Stimulated activated CD4-positive, alpha-beta T cell treated with anti-CD3 and anti-CD28 coated beads, Interleukin-15, amount 100 ng/mL, for 1 hour (primary cell): ENCODE data around the gene STK4.
A peak's percentile ranks its signal among the peaks of the same experiment; 100 is the strongest.
"Not testable (repeated sequence)": the region's sequence is repeated elsewhere in the genome, so short reads cannot be mapped to it uniquely, and the experiment has no call there.

Experiments used
- DNase-seq, 2 donors: peaks; one replicate each; pipeline ENCODE4 v3.0.0-alpha.2; 2020; ENCODE audit warnings: low read depth in 1 of 2, low spot score in 1 of 2

Gene STK4

DNA sequence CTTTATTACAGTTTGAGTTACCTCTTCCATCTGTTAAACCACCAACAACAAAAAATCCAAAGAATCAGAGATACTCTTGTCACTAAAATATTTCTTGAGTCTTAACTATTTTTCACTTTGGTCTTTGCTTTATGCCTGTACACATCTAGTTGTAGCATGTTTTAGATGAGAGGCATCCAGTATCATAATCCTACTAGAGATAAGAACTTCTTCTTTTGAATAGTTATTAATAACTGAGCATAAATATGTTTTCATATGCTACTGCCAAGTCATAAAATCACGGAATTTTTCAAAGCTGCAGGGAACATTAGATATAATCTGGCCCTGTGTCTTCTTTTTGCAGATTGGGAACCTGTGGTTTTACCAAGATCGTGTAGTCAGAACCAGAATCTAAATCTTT is 55.3 kb downstream of the STK4 start:
- no peak for DNase-seq

DNA sequence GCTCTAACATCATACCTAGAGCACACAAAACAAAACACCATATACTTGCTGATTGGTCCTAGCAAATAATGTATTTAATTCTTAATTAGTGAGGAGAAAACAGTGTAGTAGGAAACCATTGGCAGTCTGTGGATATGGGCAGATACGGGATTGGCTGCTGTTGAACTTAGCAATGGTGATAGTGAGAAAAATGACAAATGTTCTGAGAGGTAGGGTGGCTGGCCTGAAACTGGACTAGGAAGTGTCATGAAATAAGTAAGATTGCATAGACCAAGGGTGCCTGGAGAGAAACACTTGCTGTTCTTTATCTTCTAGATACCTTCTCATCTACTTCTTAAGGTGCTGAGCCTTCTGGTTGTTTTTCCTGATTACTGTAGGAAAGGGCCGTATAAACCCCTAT is 56.8 kb downstream of the STK4 start:
- not testable (repeated sequence) for DNase-seq

DNA sequence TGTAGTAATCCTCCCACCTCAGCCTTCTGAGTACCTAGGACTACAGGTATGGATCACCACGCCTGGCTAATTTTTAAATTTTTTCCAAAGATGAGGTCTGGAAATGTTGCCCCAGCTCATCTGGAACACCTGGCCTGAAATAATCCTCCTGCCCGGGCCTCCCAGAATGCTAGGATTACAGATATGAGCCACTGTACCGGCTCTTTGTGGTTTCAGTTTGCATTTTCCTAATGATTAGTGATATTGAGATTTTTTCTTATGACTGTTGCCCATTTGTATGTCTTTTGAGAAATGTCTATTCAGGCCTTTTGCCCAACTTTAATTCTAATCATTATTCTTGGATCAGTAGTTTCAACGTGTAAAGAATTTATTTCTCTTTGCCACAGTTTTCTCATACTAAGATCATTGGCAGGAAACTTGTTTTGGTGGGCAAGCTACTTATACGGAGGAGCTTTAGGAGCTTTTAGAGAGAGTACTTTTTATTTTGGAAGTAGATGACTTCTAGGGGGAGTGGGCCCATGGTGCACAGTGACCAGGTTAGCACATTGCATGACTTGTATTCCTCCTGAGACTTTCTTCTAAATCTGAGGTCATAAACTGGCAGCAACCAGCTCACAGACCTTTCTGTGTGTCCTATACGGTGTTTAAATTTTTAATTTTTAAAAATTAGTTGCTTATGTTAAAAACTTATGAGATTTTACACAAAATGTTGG is 62.3 kb downstream of the STK4 start:
- DNase-seq = no peak

DNA sequence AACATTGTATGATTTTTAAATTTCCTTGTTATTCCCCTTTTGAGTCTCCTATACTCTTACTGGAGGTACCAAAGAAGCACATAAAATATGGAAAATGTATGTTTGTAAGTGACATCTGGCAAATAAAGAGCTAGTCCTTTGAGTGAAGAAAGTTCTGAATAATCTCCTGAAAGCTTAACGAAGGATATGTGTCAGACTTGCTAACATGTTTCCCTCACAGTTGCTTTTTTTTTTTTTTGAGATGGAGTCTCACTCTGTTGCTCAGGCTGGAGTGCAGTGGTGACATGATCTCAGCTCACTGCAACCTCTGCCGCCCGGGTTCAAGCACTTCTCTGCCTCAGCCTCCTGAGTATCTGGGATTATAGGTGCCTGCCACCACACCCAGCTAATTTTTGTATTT is 63.6 kb downstream of the STK4 start:
- no peak for DNase-seq

DNA sequence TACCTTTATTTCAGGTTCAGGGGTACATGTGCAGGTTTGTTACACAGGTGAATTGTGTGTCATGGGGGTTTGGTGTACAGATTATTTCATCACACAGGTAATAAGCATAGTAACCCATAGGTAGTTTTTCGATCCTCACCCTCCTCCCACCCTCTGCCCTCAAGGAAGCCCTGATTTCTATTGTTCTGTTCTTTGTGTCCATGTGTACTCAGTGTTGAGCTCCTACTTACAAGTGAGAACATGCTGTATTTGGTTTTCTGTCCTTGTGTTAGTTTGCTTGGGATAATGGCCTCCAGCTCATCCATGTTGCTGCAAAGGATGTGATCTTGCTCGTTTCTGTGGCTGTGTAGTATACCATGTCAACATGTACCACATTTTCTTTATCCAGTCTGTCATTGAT is 66.0 kb downstream of the STK4 start:
- DNase-seq = no peak

DNA sequence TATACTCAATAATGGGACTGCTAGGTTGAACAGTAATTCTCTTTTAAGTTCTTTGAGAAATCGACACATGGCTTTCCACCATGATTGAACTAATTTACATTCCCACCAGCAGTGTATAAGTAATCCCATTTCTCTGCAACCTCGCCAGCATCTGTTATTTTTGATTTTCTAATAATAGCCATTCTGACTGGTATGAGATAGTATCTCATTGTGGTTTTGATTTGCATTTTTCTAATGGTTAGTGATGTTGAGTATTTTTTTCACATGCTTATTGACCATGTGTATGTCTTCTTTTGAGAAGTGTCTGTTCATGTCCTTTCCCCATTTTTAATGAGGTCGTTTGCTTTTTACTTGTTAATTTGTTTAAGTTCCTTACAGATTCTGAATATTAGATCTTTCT is 66.5 kb downstream of the STK4 start:
- DNase-seq = no peak

DNA sequence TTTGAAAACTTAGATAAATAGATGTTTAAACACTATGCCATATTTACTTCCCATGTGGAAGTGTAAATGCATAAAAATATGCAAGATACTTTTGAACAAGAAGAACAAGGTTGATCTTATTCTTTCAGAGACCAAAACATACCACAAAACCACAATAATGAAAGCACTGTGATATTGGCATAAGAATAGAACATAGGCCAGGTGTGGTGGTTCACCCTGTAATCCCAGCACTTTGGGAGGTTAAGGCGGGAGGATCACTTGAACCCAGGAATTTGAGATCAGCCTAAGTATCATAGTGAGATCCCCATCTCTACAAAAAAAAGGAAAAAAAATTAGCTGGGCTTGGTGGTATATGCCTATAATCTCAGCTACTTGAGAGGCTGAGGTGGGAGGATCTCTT is 68.1 kb downstream of the STK4 start:
- no peak for DNase-seq

DNA sequence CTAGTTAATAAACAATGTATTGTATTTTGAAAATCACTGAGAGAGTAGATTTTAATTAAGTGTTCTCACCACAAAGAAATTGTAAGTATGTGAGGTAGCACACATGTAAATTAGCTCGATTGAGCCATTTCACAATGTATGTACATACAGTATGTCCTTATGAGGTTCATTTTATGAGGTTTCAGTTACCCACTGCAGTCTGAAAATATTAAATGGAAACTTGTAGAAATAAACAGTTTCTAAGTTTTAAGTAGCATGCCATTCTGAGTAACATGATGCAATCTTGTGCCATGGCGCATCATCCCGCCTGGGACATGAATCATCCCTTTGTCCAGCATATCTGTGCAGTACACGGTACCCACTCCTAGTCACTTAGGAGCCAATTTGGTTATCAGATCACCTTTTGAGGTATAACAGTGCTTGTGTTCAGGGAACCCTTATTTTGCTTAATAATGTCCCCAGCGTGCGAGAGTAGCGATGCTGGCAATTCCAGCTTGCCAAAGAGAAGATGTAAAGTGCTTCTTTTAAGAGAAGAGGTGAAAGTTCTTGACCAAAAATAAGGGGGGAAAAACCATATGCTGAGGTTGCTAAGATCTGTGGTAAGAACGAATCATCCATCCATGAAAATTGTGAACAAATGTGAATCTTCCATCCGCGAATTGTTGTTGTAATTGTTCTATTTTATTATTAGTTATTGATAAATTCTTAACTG is 69.9 kb downstream of the STK4 start:
- peak in 1 of 2 donors; percentile 34 for DNase-seq

DNA sequence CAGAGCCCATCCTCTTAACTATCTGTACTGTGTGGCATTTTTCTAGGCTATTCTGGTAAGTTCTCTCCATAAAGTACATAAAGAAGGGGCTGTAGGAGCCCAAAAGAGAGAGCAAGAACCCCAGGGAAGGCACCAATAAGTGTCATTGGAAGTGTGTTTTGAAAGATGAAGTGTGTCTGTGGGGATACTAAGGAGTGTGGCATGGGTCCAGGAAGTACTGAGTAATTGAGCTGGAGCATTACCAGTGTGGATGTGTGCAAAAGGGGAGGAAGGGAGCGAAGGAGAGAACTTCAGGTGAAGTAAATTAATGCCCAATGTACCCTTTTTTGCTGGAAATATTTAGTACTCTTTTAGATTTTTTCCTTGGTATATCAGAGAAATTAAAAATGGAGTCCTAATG is 70.7 kb downstream of the STK4 start:
- no peak for DNase-seq

DNA sequence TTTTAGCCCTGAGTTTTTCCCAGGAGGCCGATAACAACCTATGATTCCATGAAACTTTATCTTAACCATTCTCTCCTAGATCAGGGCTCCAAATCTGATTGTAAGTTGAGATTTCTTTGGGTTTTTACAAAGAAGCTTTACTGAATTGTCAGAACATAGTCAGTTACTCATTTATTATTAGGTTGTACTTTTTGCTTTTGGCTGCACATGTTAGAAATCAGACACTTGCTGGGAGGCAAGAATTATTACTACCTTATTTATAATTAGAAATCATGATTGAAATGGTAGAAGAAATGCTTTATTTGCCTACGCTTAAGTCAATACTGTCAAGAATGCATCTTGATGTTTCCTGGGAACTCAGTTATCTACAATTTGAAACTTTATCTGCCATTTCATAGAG is 71.3 kb downstream of the STK4 start:
- no peak for DNase-seq

DNA sequence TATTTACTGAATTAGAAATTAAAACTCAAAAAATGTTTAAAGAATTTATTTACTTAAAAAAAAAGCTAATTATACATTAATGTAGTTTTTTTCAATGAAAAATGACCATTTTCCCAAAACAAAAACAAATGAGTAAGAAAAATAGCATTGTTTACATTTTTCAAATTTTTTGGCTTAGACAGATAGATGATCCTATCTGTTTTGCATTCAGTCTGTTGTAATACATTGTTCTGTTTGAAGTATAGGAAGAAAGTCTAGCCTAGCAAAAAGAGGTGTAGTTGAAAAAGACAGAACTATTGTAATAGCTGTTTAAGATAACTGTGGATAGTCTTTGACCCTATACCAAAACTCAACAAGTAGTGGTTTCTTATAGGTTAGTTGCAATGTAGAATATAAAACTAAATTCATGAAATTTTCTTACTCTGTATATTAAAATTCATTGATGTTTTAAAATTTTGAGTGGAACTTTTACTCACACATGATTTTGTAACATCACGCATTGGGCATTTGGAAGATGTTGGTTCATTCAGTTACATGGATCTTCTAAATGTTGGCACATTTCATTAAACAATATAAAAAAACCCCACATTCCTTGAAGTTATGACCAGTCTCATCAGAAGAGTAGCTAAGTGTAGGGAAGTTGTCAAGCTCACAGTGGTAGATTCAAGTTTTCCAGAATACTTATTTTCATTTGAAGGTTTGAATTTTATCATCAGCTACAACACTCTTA is 72.6 kb downstream of the STK4 start:
- DNase-seq = no peak

DNA sequence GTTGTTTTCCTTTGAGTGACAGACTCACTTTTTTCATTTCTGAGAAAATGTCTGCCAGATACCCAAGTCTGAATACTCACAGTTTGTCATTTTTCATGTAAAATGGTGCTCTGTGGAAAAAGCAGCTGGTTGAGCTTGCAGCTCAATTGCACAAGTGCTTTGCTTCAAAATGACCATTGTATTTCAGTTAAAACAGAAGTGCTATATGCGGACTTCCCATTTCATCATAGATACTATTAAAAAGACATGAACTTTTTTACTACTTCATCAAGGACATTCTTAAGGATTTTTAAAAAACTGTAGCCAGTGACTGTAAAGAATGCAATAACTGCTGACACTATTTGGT is 73.1 kb downstream of the STK4 start:
- no peak for DNase-seq

DNA sequence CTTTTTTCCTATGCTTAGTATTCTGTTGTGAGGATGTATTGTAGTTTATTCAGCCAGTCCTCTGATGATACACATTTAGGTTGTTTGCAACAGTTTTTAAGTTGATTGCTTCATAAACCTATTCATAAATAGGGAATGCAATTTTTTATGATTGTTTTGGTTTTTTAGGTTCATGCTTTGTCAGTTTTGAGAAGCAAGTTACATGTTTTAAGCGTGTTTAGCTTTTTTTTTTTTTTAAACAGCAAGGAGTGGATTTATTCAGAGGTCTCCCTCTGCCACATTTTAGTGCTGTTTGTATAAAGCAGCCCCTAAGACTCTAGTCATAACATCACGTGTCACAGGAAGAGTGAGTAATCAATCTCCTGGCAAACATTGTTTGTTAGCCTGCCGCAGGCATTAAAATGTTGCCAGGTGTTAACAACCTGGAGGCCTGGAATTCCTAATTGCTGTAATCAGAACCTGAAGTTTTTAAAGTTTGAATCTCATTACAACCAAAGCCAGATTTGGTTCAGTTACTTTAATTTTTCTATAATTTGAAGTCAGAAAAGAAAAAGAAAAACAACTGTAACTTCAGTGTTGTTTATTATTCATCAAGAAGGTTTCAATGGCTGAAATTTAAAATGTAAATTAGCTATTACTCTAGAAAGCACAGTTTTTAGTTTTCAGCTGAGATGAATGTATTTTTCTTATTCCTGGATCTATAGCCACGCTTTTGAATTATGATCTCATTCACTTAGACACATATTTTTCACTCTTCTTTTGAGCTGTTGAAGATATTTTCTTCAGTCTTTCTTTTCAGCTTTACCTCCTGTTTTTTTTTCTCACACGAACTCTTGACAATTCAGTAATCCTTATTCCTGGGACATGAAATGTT is 75.4 kb downstream of the STK4 start:
- DNase-seq = no peak

DNA sequence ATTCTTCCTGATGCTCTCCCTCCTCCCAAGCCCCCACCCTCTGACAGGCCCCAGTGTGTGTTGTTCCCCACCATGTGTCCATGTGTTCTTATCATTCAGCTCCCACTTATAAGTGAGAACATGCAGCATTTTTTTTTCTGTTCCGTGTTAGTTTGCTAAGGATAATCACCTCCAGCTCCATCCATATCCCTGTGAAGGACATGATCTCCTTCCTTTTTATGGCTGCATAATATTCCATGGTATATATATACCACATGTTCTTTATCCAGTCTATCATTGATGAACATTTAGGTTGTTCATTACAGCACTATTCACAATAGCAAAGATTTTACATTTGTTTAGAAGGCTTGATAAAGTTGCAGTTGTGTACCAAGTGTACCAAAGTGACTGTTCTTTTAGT is 76.7 kb downstream of the STK4 start:
- DNase-seq = no peak

DNA sequence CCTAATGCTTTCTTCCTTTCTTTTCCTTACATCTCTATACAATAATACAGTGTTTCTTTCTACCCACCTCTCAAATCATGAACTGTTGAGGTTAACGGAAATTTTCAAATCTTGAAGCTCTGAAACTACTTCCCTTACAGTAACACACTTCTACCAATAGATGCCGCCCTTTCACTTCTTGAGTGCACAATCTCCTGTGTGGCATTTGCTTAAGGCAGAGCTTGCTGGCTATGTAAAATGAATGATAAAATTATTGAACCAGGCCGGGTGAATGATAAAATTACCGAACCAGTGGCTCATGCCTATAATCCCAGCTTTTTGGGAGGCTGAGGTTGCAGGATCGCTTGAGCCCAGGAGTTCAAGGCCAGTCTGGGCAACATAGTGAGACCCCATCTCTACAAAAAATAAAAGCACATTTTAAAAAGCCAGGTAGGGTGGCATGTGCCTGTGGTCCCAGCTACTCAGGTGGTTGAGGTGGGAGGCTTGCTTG is 77.8 kb downstream of the STK4 start:
- DNase-seq = no peak

DNA sequence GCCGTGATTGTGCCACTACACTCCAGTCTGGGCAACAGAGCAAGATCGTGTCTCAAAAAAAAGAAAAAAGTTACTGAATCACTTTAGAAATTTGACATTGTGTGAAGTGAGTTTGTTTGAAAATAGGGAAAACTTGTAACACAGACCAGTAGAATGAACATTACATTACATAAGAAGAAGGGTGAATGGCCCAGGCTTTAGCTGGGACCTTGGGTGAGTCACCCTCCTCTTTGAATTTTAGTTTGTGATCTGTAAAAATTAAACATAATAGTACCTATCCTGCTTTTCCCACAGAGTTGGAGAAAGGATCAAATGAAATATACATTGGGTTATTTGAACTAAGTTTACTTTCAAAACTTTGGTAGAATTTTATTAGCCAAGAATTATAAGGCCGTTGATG is 78.3 kb downstream of the STK4 start:
- no peak for DNase-seq

DNA sequence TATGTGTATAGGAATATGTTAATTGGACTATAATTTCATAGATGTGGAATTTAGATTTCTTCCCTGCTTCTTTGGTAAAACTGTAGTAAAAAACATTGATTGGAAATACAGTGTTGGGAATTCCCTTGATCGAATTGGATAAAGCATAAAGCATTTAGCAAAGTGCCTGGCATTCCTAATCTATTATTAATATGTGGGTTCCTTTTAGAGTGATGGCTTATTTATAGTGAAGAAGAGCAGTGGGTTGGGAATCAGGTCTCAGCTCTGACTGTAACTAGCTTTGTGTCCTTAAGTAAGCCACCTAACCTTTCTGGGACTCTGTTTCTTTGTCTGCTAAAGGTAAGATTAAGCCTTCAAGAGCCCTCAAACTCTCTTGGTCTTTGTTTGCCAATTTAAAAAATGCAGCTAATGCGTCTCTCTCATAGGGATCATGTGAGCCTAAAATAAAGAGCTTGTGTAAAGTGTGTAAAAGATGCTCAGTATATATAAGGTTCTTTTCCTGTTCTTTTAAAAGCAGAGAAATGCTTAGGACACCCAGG is 81.3 kb downstream of the STK4 start:
- no peak for DNase-seq

DNA sequence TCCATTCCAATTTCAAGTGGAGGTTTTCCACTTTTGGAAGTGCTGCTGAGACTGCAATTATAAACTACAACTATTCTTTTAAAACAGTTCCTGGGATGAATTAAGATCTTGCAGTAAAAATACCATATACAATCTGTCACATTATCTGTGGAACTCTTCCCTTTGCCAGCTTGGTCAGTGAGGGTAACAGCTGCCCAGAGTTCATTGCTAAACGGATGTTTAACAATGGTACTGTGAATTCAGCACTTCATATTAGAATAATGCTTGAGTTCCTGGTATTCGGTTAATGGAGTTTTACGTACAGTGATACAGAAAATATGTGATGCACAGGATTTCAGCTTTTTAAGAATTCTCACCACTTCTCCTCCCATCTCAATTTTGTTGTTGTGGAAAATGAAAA is 83.1 kb downstream of the STK4 start:
- DNase-seq = no peak

DNA sequence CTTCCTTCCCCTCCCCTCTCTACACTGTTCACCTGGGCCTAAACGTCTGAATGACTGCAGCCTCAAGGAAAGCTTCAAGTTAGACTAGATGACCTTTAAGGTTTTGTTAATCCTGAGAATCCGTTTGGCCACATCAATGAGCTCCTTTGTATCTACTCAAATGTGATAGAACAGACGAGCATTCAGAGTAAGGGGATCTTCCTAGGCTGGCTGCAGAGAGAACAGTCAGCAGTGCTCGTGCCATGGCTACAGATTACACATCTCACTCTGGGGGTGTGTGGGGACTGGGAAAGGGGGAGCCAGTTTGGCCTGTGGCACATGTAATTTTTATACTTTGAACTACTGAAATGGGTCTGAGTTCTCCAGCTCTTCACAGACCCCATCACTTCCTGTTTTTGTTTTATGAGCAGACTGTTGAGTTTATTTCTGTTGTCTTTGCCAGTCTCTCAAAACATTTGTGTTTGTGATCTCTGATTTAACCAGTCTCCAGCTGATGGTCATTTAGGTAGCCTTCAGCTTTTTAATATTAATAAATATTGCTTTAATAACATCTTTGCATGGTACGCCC is 83.7 kb downstream of the STK4 start:
- DNase-seq = no peak

DNA sequence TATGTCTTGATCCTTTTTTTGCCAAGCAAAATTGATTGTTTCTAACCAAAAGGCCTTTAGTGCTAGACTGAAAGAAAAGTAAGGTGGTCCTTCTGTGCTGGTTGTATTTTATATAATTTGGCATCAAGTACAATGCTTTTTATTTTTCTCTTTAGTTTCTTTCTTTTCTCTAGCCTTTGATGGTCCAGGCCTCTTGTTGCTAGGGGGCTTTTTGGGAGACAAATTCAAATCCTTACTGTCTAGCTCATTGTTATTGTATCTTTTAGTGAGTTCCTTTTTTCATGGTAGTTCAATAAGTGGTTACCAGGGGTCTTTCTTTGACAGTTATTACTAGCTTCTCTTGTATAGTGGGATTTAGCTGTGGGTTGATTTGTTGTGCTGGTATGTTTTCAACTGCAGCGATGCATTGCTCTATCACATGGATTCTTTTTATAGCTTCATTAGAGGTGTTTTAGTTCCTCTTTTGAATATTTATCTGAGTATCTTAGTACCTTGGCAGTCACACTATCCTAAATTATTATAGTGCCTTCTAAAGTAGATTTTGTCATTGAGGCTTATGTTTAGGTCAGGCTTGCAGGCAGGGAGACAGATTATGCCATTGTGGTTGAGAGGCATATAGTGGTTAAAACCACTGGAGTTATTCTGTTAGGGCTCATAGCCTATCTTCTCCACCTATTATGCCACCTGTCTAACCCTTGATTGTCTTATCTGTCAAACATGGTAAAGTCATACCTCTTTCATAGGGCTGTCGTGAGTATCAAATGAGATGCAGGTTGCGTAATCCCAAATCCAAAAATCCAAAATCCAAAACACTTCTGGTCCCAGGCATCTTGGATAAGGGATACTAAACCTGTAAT is 85.1 kb downstream of the STK4 start:
- DNase-seq = no peak
